ENCODE measurements around the gene CCDC40.
"Not testable (repeated sequence)": the region's sequence is repeated elsewhere in the genome, so short reads cannot be mapped to it uniquely, and the experiment has no call there.

The CCDC40 gene

GRCh38 chr17:80087346-80088265, 51.2 kb downstream of the CCDC40 start:
- no peak for DNase-seq

GRCh38 chr17:80089762-80090161, 53.3 kb downstream of the CCDC40 start:
- no peak for DNase-seq

GRCh38 chr17:80090164-80090563, 53.7 kb downstream of the CCDC40 start:
- DNase-seq, result not testable (repeated sequence)

GRCh38 chr17:80091376-80091775, 54.9 kb downstream of the CCDC40 start:
- DNase-seq, result peak; percentile 7

- no peak for DNase-seq
These were observed 56.5 kb downstream of the CCDC40 start for GRCh38 chr17:80092959-80093358.

- DNase-seq, result no peak
These were observed 58.8 kb downstream of the CCDC40 start for GRCh38 chr17:80095038-80095843.

GRCh38 chr17:80095844-80096475, 59.5 kb downstream of the CCDC40 start:
- DNase-seq, result no peak

- DNase-seq, result peak; percentile 34
These were observed 60.1 kb downstream of the CCDC40 start for GRCh38 chr17:80096561-80097021.

GRCh38 chr17:80097127-80097621, 60.7 kb downstream of the CCDC40 start:
- no peak for DNase-seq

- no peak for DNase-seq
These were observed 61.6 kb downstream of the CCDC40 start for GRCh38 chr17:80097844-80098691.

- no peak for DNase-seq
These were observed 63.0 kb downstream of the CCDC40 start for GRCh38 chr17:80099291-80100034.

GRCh38 chr17:80100035-80100323, 63.5 kb downstream of the CCDC40 start:
- no peak for DNase-seq

- peak; percentile 40 for DNase-seq
These were observed 64.8 kb downstream of the CCDC40 start, which contains the start of gene GAA for GRCh38 chr17:80101011-80101945. GAA (plus strand) TSS chr17:80101581; CDS start chr17:80104587, 3,006 bp downstream.

GRCh38 chr17:80101946-80102663, 65.7 kb downstream of the CCDC40 start:
- peak; percentile 6 for DNase-seq

- DNase-seq, result no peak
These were observed 66.4 kb downstream of the CCDC40 start for GRCh38 chr17:80102664-80103448.

- no peak for DNase-seq
These were observed 67.1 kb downstream of the CCDC40 start for GRCh38 chr17:80103449-80104085.

GRCh38 chr17:80104321-80104955, 68.0 kb downstream of the CCDC40 start:
- DNase-seq, result no peak

GRCh38 chr17:80104956-80105375, 68.5 kb downstream of the CCDC40 start:
- no peak for DNase-seq
